Psoas muscle (tissue), 8 donors: Measurements from ENCODE around the gene PTPN3. TPM values are rescaled to one million over a fixed set of nuclear protein-coding genes. Genes with fewer than 3 reads are reported as not detected.

ENCODE experiments used
- ATAC-seq, 4 donors: fragments of 200-7000 bp; cut with Tn5 transposase; one replicate each; pipeline ENCODE4 v1.9.1; 2020; ENCODE audit warnings: moderate library complexity in 3 of 4, mild to moderate bottlenecking in 2 of 4
- DNase-seq, 2 donors: peaks; one replicate each; pipeline ENCODE4 v3.0.0-alpha.2; 2020
- H3K27ac ChIP-seq: fragments of 200-600 bp; one replicate; pipeline ENCODE4 v1.8.0; 2022
- H3K27me3 ChIP-seq, 3 donors: fragments of 200-600 bp in 1 of 3; one replicate each; pipeline versions ENCODE4 v1.6.1 to v1.8.0; 2013 to 2022; ENCODE audit warnings: low read length in 2 of 3, mild to moderate bottlenecking in 2 of 3, moderate library complexity in 1 of 3; ENCODE audit not compliant: insufficient read depth in 3 of 3
- H3K36me3 ChIP-seq, 2 donors: fragments of 200-600 bp in 1 of 2; one replicate each; pipeline versions ENCODE4 v1.6.1 to v1.8.0; 2013 to 2022; ENCODE audit warnings: low read depth in 1 of 2, mild to moderate bottlenecking in 1 of 2, moderate library complexity in 1 of 2; ENCODE audit not compliant: insufficient read depth in 1 of 2
- H3K4me1 ChIP-seq: fragments of 200-600 bp; one replicate; pipeline ENCODE4 v1.8.0; 2022
- H3K4me3 ChIP-seq: fragments of 200-600 bp; one replicate; pipeline ENCODE4 v1.8.0; 2022; ENCODE audit warnings: mild to moderate bottlenecking
- H3K9me3 ChIP-seq: fragments of 200-600 bp; one replicate; pipeline ENCODE4 v1.8.0; 2022
- CTCF ChIP-seq: fragments of 200-600 bp; IDR thresholded peaks from one replicate; pipeline ENCODE4 v1.8.0; 2022; ENCODE audit warnings: antibody characterized with exemption
- WGBS, 3 donors: extraction: QIAGEN DNeasy Blood & Tissue Kit; methylation state at CpG; one replicate each; pipeline versions ENCODE4 v1.1.6 to v1.1.7; 2013; 5-methylcytosine and 5-hydroxymethylcytosine counted together
- intact Hi-C, 2 donors: fragments of 100-400 bp; cut with DNase I; formaldehyde crosslinking; loops; one replicate each; pipeline versions ENCODE4 v1.11.0 to v1.14.2; 2022
- polyA plus RNA-seq, 3 donors: library from polyadenylated mRNA; stranded (reverse); fragments of 200-250 nt; gene quantifications; one replicate each; pipeline ENCODE4 v1.2.3, GENCODE V29; 2013
- total RNA-seq, 4 donors: library from RNA; stranded (reverse); fragmentation: NEBNext Ultra II Directional in 2 of 4; extraction: Animal tissue kit (Norgen Biotek cat#: 25700) in 2 of 4; gene quantifications; one replicate each; pipeline versions ENCODE4 v1.2.1 to v1.2.4, GENCODE V29; 2021 to 2023
- donor health status: healthy with polysubstance abuse.
- donor health status: DM: no; HTN: no; CAD: no; lungs with moderate emphysema.
- donor health status: Bipolar disorder and iron deficiency.
- donor health status: healthy.
- donor health status: DM: yes; HTN: yes; CAD: no.
- donor health status: DM: no; HTN: no; CAD: no.
- donor health status: DM: no; HTN: no; CAD: no.
- donor health status: DM: yes; HTN: yes; CAD: no.

PTPN3 gene
- total and polyA plus RNA-seq, 7 donors, result 8.8 to 130 (median 46.5) TPM

GRCh38 chr9:109436071-109436470, 62.0 kb downstream of the PTPN3 start:
- no peak for ATAC-seq
- H3K4me1 ChIP-seq, result peaks cover 22% of the 10 kb centered on the region
- H3K27me3 ChIP-seq, result no peaks in the 10 kb centered on the region
- no peak overlapping the region for H3K27ac ChIP-seq
- 89 to 94% (median 89%) methylated on average over 3 of the region's 3 CpGs for WGBS, 3 donors
- intact Hi-C loops, result no loop called here
- H3K9me3 ChIP-seq, result no peaks in the 10 kb centered on the region
- peaks cover 0 to 23% of the 10 kb centered on the region in 2 donors for H3K36me3 ChIP-seq
- no peak overlapping the region for H3K4me3 ChIP-seq
- no peak for TF ChIP-seq CTCF
- no peak for DNase-seq

- TF ChIP-seq CTCF, result no peak
- no peaks in the 10 kb centered on the region for H3K9me3 ChIP-seq
- peaks cover 0 to 49% of the 10 kb centered on the region in 2 donors for H3K36me3 ChIP-seq
- intact Hi-C loops, result no loop called here
- DNase-seq (no peak), ATAC-seq (no peak)
- peaks cover 17% of the 10 kb centered on the region for H3K4me1 ChIP-seq
- H3K27ac ChIP-seq, result no peak overlapping the region
- H3K27me3 ChIP-seq, result no peaks in the 10 kb centered on the region
- no peak overlapping the region for H3K4me3 ChIP-seq
- WGBS, 3 donors, result 88 to 94% (median 91%) methylated on average over 5 of the region's 5 CpGs
These were observed 64.6 kb downstream of the PTPN3 start for GRCh38 chr9:109433476-109433875.

GRCh38 chr9:109430231-109430630, 67.9 kb downstream of the PTPN3 start:
- WGBS, 3 donors, result 46 to 57% (median 48%) methylated on average over 4 of the region's 4 CpGs
- H3K27ac ChIP-seq, result no peak overlapping the region
- no peak for TF ChIP-seq CTCF
- intact Hi-C loops, result no loop called here
- H3K36me3 ChIP-seq, result peaks cover 0 to 71% of the 10 kb centered on the region in 2 donors
- DNase-seq (no peak), ATAC-seq (no peak)
- no peaks in the 10 kb centered on the region for H3K27me3 ChIP-seq
- H3K4me1 ChIP-seq, result no peaks in the 10 kb centered on the region
- H3K4me3 ChIP-seq, result no peak overlapping the region
- no peaks in the 10 kb centered on the region for H3K9me3 ChIP-seq

- peaks cover 0 to 71% of the 10 kb centered on the region in 2 donors for H3K36me3 ChIP-seq
- intact Hi-C loops, result no loop called here
- no peak overlapping the region for H3K4me3 ChIP-seq
- WGBS, 3 donors, result 87 to 91% (median 89%) methylated on average over 6 of the region's 6 CpGs
- H3K27ac ChIP-seq, result no peak overlapping the region
- ATAC-seq (no peak), DNase-seq (no peak)
- no peaks in the 10 kb centered on the region for H3K9me3 ChIP-seq
- H3K4me1 ChIP-seq, result peaks cover 12% of the 10 kb centered on the region
- H3K27me3 ChIP-seq, result no peaks in the 10 kb centered on the region
- TF ChIP-seq CTCF, result no peak
These were observed 69.3 kb downstream of the PTPN3 start for GRCh38 chr9:109428854-109429253.

- no peak for ATAC-seq
- no peak for TF ChIP-seq CTCF
- Histone ChIP-seq H3K36me3 (peaks cover 0 to 65% of the 10 kb centered on the region in 2 donors), H3K27me3 (no peaks in the 10 kb centered on the region), H3K9me3 (no peaks in the 10 kb centered on the region), H3K4me3 (no peak overlapping the region), H3K4me1 (peaks cover 22% of the 10 kb centered on the region), H3K27ac (no peak overlapping the region)
- DNase-seq, result no peak
- intact Hi-C loops, result no loop called here
- 66 to 80% (median 72%) methylated on average over 4 of the region's 4 CpGs for WGBS, 3 donors
These were observed 70.2 kb downstream of the PTPN3 start for GRCh38 chr9:109427886-109428285.
